Adrenal gland (tissue), 12 donors: ENCODE results near the gene TSGA10. TPM values are rescaled to one million over a fixed set of nuclear protein-coding genes. Genes with fewer than 3 reads are reported as not detected.
"Not testable (repeated sequence)": the region's sequence is repeated elsewhere in the genome, so short reads cannot be mapped to it uniquely, and the experiment has no call there.

Source experiments
- DNase-seq, 7 donors: peaks; one replicate each; pipeline ENCODE4 v3.0.0-alpha.2; 2019 to 2020
- H3K27ac ChIP-seq, 5 donors: fragments of 200-600 bp; sonication (generic) in 4 of 5; 1 replicate in 3 of 5; 2 replicates in 2 of 5; pipeline versions ENCODE4 v1.5.1 to v1.8.0; 2016 to 2020; ENCODE audit warnings: mild to moderate bottlenecking in 1 of 5
- H3K27me3 ChIP-seq: fragments of 200-600 bp; 2 replicates; pipeline ENCODE4 v1.8.0; 2021
- H3K36me3 ChIP-seq, 2 donors: fragments of 200-600 bp; replicated peaks in 1 of 2; 1 replicate in 1 of 2; 2 replicates in 1 of 2; pipeline versions ENCODE4 v1.5.1 to v1.8.0; 2018 to 2022
- H3K4me1 ChIP-seq, 2 donors: fragments of 200-600 bp; replicated peaks in 1 of 2; 1 replicate in 1 of 2; 2 replicates in 1 of 2; pipeline versions ENCODE4 v1.5.1 to v1.8.0; 2018 to 2021
- H3K4me3 ChIP-seq, 4 donors: fragments of 200-600 bp; sonication (generic) in 3 of 4; one replicate each; pipeline ENCODE4 v1.5.1; 2016 to 2018
- H3K9me3 ChIP-seq, 3 donors: fragments of 200-600 bp; sonication (generic) in 1 of 3; replicated peaks in 1 of 3; 1 replicate in 2 of 3; 2 replicates in 1 of 3; pipeline versions ENCODE4 v1.5.1 to v1.8.0; 2016 to 2021
- CTCF ChIP-seq, 6 experiments: fragments of 450-650 bp in 4 of 6; fragments of 200-600 bp in 2 of 6; sonication (generic) in 1 of 6; IDR thresholded peaks; 1 replicate in 5 of 6; 2 replicates in 1 of 6; pipeline versions ENCODE4 v1.5.1 to v1.8.0; 2016 to 2021; ENCODE audit warnings: antibody characterized with exemption in 6 of 6, mild to moderate bottlenecking in 2 of 6, moderate library complexity in 1 of 6
- POLR2A ChIP-seq, 2 donors: fragments of 450-650 bp; IDR thresholded peaks; one replicate each; pipeline ENCODE4 v1.6.1; 2017; ENCODE audit warnings: antibody characterized with exemption in 2 of 2, mild to moderate bottlenecking in 2 of 2, moderate library complexity in 1 of 2
- WGBS, 4 donors: extraction: QIAGEN DNeasy Blood & Tissue Kit in 2 of 4; methylation state at CpG; one replicate each; pipeline versions ENCODE4 v1.1.5 to v1.1.7; 2013 to 2017; 5-methylcytosine and 5-hydroxymethylcytosine counted together
- intact Hi-C, 2 donors: fragments of 100-400 bp; cut with DNase I; formaldehyde crosslinking; loops; one replicate each; pipeline versions ENCODE4 v1.14.1 to v1.15.0; 2022 to 2023
- polyA plus RNA-seq, 3 donors: library from polyadenylated mRNA; stranded (reverse); fragments of 200-250 nt in 2 of 3; fragments of 350-450 nt in 1 of 3; fragmentation: Illumina TruSeq in 1 of 3; extraction: RNeasy Lipid Tissue Mini Kit (QIAGEN cat#74804) in 1 of 3; gene quantifications; one replicate each; pipeline ENCODE4 v1.2.3, GENCODE V29; 2013 to 2014
- total RNA-seq, 9 donors: library from RNA; depleted of rRNA in 4 of 9; stranded (reverse); fragments of >200 nt in 4 of 9; fragments of 120-200 nt in 1 of 9; fragmentation: NEBNext Ultra II Directional in 1 of 9; extraction: Animal tissue kit (Norgen Biotek cat#: 25700) in 1 of 9; gene quantifications; one replicate each; pipeline versions ENCODE4 v1.1.0 to v1.2.4, GENCODE V29; 2013 to 2023
- donor health status: healthy with polysubstance abuse.
- donor health status: Bipolar disorder and iron deficiency.
- donor health status: DM: yes; HTN: yes; CAD: no.
- donor health status: DM: no; HTN: no; CAD: no.
- donor health status: DM: no; HTN: no; CAD: no.
- donor health status: DM: yes; HTN: yes; CAD: no.

TSGA10 gene
- total and polyA plus RNA-seq, 12 donors, result 2.3 to 24.1 (median 6.9) TPM

GRCh38 chr2:99067871-99068625 lies 86.7 kb downstream of the TSGA10 start:
- Histone ChIP-seq H3K36me3 (no peaks in the 10 kb centered on the region), H3K4me1 (peaks cover 0 to 7% of the 10 kb centered on the region in 2 donors), H3K27ac (no peak overlapping the region), H3K27me3 (no peaks in the 10 kb centered on the region), H3K4me3 (no peak overlapping the region), H3K9me3 (no peaks in the 10 kb centered on the region)
- TF ChIP-seq POLR2A (IDR thresholded peaks at IDR 0.05) (no peak), CTCF (IDR thresholded peaks at IDR 0.05) (no peak)
- no peak for DNase-seq
- WGBS, 4 donors, result 79 to 82% (median 80%) methylated on average over 3 of the region's 3 CpGs
- intact Hi-C loops, result no loop called here

GRCh38 chr2:99066075-99066958 lies 88.4 kb downstream of the TSGA10 start:
- 34 to 53% (median 38%) methylated on average over 3 of the region's 3 CpGs for WGBS, 4 donors
- peak; percentile 15 to 54 (median 40) for TF ChIP-seq CTCF (IDR thresholded peaks at IDR 0.05)
- no peak for TF ChIP-seq POLR2A (IDR thresholded peaks at IDR 0.05)
- H3K4me3 ChIP-seq, result no peak overlapping the region
- H3K27ac ChIP-seq, result peak overlapping the region in 3 of 5 donors; percentile 2 to 26 (median 13)
- no peaks in the 10 kb centered on the region for H3K27me3 ChIP-seq
- DNase-seq, result peak in 2 of 7 donors; percentile 8 to 9
- intact Hi-C loops, result no loop called here
- H3K4me1 ChIP-seq, result peaks cover 0 to 7% of the 10 kb centered on the region in 2 donors
- no peaks in the 10 kb centered on the region for H3K36me3 ChIP-seq
- no peaks in the 10 kb centered on the region for H3K9me3 ChIP-seq

- H3K9me3 ChIP-seq, intact Hi-C loops, H3K4me1 ChIP-seq, DNase-seq, H3K27ac ChIP-seq, H3K4me3 ChIP-seq, H3K27me3 ChIP-seq, H3K36me3 ChIP-seq: not testable (repeated sequence)
- WGBS, 4 donors, result 93 to 97% (median 95%) methylated on average over 6 of the region's 6 CpGs
Measured at GRCh38 chr2:99049187-99049586, 105.6 kb downstream of the TSGA10 start.

GRCh38 chr2:99040736-99041300 lies 113.9 kb downstream of the TSGA10 start:
- DNase-seq, H3K27me3 ChIP-seq, H3K27ac ChIP-seq, H3K9me3 ChIP-seq, H3K4me1 ChIP-seq, intact Hi-C loops, H3K36me3 ChIP-seq, H3K4me3 ChIP-seq: not testable (repeated sequence)
- WGBS, 4 donors, result 68 to 83% (median 78%) methylated on average over 2 of the region's 2 CpGs

GRCh38 chr2:99035920-99036319 lies 118.8 kb downstream of the TSGA10 start:
- no peak for DNase-seq
- WGBS, 4 donors, result 80 to 90% (median 85%) methylated on average over 1 of the region's 1 CpG
- H3K27me3 ChIP-seq, result no peaks in the 10 kb centered on the region
- H3K36me3 ChIP-seq, result no peaks in the 10 kb centered on the region
- TF ChIP-seq POLR2A (IDR thresholded peaks at IDR 0.05) (no peak), CTCF (IDR thresholded peaks at IDR 0.05) (no peak)
- no peak overlapping the region for H3K27ac ChIP-seq
- intact Hi-C loops, result no loop called here
- no peak overlapping the region for H3K4me3 ChIP-seq
- no peaks in the 10 kb centered on the region for H3K4me1 ChIP-seq
- no peaks in the 10 kb centered on the region for H3K9me3 ChIP-seq
